Muscle of arm (tissue), 14 donors: ENCODE results near the gene HDAC11. TPM values are rescaled to one million over a fixed set of nuclear protein-coding genes. Genes with fewer than 3 reads are reported as not detected.
A peak's percentile ranks its signal among the peaks of the same experiment; 100 is the strongest.
"Not testable (repeated sequence)": the region's sequence is repeated elsewhere in the genome, so short reads cannot be mapped to it uniquely, and the experiment has no call there.

ENCODE experiments used
- DNase-seq: peaks from one replicate; pipeline ENCODE4 v3.0.0-alpha.2; 2013
- long read RNA-seq, 11 donors: transcript quantifications; one replicate each; lab custom pipeline, GENCODE V29; 2026
- polyA plus RNA-seq, 12 donors: library from polyadenylated mRNA; unstranded; fragments of 120-200 nt; gene quantifications; one replicate each; pipeline ENCODE4 v1.2.1, GENCODE V29; 2013; ENCODE audit not compliant: insufficient read length in 12 of 12

Gene HDAC11, protein sequence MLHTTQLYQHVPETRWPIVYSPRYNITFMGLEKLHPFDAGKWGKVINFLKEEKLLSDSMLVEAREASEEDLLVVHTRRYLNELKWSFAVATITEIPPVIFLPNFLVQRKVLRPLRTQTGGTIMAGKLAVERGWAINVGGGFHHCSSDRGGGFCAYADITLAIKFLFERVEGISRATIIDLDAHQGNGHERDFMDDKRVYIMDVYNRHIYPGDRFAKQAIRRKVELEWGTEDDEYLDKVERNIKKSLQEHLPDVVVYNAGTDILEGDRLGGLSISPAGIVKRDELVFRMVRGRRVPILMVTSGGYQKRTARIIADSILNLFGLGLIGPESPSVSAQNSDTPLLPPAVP
- 10 to 100 TPM in 11 of 12 donors, not detected in 1; 12.3 to 25.0 (median 15.5) TPM for polyA plus RNA-seq
- long read RNA-seq, donor 1, transcript HDAC11-201 (10 exons, 2,960 nt), result major isoform, 6 of 8 reads
- long read RNA-seq, donor 1, partial matches to known transcripts, result 0 of 8 reads
- long read RNA-seq, donor 1, other reads (novel, unspliced or antisense), result 0 of 8 reads
- long read RNA-seq, donor 2, result 0 reads
- long read RNA-seq, donor 3, result 0 reads
- long read RNA-seq, donor 4, result 0 reads
- long read RNA-seq, donor 5, partial matches to known transcripts, result 0 of 3 reads
- long read RNA-seq, donor 5, other reads (novel, unspliced or antisense), result 0 of 3 reads
- long read RNA-seq, donor 6, partial matches to known transcripts, result 0 of 2 reads
- long read RNA-seq, donor 6, other reads (novel, unspliced or antisense), result 0 of 2 reads
- long read RNA-seq, donor 7, partial matches to known transcripts, result 5 of 6 reads
- long read RNA-seq, donor 7, other reads (novel, unspliced or antisense), result 0 of 6 reads
- long read RNA-seq, donor 8, partial matches to known transcripts, result 0 of 3 reads
- long read RNA-seq, donor 8, other reads (novel, unspliced or antisense), result 0 of 3 reads
- long read RNA-seq, donor 9, partial matches to known transcripts, result 0 of 2 reads
- long read RNA-seq, donor 9, other reads (novel, unspliced or antisense), result 0 of 2 reads
- long read RNA-seq, donor 10, partial matches to known transcripts, result 8 of 12 reads
- long read RNA-seq, donor 10, other reads (novel, unspliced or antisense), result 0 of 12 reads
- long read RNA-seq, donor 11, partial matches to known transcripts, result 7 of 10 reads
- long read RNA-seq, donor 11, other reads (novel, unspliced or antisense), result 0 of 10 reads

DNA sequence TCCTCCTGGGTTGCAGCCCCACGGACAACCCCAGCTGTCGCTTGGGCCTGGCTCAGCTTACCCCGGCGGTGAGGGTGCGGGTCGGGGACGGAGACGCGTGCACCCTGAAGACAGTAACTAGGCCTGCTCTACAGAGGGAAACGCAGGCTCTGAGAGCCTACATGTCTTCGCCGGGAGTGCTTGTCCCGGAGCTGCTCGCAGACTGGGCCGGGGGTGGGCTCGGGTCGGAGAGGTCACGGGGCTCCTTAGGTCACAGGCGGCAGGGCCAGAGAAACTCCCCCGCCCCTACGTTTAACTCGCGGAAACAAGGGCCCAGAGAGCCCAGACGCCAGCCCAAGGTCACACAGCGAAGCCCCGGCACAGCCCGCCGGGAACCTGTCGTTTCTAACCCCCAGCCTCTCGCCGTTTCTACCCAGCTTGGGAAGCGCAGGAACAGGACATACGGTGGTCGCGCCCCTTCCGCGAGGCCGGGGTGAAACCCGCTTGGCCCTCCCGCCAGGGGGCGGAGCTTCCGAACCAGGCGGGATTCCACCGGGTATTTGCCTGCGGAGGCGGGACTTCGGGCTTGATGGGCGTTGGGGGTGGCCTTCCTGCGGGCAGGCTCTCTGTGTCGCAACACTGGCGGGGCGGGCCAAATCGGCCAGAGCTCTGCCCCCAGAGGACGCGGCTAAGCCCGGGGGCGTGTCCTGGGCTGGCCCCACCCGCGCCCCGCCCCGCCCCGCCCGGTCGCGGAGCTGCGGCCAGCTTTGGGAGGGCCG lies at the start of gene HDAC11:
HDAC11 (plus strand) TSS at position 725 of the 758 bp plus-strand sequence. CDS start 42 bp downstream, outside the sequence.
- DNase-seq, result peak; percentile 95

DNA sequence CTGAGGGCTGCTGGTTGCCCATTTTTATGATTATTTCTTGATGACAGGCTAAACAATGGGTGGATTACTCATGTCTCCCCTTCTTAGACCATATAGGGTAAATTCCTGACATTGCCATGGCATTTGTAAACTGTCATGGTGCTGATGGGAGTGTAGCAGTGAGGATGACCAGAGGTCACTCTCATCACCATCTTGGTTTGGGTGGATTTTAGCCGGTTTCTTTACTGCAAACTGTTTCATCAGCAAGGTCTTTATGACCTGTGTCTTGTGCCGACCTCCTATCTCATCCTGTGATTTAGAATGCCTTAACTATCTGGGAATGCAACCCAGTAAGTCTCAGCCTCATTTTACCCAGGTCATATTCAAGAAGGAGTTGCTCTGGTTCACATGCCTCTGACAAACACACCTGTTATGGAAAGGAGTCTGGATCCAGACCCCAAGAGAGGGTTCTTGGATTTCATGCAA lies 49.7 kb upstream of the HDAC11 start:
- not testable (repeated sequence) for DNase-seq

DNA sequence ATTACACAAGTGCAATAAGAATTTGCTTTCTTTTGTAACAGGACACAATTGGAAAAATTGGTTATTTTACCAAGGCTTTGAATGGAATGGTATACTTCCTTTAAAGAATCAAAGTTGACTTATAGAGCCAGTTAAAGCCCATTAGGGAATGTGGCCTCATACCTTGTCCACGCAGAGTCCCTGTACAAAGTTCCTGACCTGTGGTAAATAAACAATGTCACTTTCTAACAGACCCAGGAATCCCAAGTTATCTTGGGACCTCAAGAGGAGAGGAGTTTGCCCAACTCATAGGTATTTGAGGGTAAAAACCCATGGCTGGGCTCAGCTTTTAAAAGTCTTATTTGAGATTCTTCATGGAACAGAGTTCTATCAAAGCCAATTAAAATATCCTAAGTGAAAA lies 48.0 kb upstream of the HDAC11 start:
- no peak for DNase-seq

DNA sequence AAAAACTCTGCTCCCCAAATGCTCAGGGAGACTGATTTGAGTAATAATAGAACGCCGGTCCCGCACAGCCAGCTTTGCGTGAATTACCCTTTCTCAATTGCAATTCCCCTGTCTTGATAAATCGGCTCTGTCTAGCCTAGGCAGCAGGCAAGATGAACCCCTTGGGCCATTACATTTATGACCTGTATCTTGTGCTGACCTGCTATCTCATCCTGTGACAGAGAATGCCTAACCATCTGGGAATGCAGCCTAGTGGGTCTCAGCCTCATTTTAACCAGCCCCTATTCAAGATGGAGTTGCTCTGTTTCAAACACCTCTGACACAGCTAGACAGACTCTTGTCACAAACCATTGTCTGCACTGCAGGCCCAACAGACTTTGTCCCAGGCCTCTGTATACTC lies 46.2 kb upstream of the HDAC11 start:
- no peak for DNase-seq

DNA sequence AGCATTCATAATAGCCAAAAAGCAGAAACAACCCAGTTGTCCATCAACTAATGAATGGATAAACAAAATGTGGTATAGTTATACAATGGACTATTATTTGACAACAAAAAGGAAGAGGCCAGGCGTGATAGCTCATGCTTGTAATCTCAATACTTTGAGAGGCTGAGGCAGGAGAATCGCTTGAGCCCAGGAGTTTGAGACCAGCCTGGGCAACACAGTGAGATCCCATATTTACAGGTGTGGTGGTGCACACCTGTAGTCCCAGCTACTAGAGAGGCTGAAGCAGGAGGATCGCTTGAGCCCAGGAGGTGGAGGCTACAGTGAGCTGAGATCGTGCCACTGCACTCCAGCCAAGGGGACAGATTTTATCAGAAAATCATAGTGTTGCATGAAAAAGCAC lies 43.9 kb upstream of the HDAC11 start:
- DNase-seq, result not testable (repeated sequence)

DNA sequence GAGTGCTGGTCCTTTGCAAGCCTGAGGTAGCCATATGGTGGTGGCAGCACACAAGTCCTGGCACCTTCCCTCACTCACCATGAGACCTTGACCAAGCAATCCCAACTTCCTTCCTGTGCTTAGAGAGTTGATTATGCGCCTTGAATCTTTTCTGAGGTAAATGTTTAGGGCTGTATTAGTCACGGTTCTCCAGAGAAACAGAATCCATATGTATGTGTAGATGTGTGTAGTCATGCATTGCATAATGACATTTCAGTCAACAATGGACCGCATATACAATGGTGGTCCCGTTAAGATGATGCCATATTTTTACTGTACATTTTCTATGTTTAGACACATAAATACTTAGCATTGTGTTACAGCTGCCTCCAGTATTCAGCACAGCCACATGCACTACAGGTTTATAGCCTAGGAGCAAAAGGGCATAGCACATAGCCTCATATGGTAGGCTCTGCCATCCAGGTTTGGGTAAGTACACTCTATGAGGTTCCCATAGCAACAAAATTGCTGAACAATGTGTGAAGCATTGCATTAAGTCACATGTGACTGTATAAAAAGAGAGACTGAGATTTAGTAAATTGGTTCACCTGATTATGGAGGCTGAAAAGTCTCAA lies 39.8 kb upstream of the HDAC11 start:
- no peak for DNase-seq

DNA sequence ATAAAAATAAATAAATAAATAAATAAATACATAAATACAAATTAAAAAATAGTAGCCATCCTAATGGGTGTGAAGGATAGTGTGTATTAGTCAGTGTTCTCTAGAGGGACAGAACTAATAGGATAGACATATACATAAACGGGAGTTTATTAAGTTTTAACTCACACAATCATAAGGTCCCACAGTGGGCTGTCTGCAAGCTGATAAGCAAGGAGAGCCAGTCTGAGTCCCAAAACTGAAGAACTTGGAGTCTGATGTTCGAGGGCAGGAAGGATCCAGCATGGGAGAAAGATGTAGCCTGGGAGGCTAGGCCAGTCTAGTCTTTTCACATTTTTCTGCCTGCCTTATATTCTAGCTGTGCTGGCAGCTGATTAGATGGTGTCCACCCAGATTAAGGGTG lies 37.2 kb upstream of the HDAC11 start:
- not testable (repeated sequence) for DNase-seq

DNA sequence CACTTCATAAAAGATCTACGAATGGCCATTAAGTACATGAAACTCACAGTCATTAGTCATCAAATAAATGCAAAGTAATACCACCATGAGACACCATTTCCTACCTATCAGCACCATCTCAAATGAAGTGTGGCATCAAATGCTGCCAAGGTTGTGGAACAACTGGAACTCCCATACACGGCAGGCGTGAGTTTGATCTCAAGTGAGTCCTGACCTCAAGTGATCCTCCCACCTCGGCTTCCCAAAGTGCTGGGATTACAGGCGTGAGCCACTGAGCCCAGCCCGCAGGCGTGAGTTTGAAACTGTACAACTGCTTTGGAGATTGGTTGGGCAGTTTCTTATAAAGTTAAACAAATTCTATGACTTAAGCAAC lies 28.8 kb upstream of the HDAC11 start:
- DNase-seq, result no peak

DNA sequence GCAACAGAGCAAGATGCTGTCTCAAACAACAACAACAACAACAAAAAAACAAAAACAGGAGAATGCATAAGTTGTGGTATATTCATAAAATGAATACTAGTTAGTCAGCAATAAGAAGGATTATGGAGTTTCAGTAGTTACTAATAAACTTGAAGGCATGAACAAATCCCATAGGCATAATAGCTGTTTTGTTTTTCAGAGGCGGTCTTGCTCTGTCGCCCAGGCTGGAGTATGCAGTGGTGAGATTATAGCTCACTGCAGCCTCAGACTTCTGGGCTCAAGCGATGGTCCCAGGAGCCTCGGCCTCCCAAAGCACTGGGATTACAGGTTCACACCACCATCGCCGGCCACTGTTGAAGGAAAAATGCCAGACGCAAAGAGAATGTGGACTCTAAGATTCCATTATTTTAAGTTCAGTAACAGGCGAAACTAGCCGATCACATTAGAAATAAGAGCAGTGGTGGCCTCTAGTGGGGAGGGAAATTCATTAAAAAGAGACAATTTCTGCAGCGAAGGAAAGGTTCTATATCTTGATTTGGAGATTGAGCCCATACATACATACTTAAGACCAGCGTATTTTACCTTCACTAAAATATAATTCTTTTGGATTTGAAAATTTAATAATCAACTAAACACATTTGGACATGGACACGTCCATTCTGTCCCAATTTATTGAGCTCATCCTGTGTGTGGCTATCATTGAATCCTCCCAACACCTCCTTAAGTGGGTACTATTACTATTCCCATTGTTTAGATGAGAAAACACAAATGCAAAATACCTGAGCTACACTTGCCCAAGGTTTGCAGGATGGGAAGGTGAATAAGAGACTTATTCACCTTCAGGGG lies 27.4 kb upstream of the HDAC11 start:
- peak; percentile 61 for DNase-seq

DNA sequence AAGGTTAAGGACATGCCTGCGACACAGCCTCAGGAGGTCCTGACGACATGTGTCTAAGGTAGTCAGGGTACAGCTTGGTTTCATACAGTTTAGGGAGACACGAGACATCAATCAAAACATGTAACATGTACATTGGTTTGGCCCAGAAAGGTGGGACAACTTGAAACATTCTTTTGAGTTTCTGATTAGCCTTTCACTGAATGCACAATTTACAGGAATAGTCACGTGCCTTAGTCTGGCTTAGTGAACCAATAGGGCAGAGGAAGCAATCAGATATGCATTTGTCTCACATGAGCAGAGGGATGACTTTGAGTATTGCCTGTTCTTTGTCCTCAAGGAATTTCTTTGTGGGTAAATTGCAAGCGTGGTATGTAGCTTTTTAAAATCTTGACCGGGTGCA lies 24.5 kb upstream of the HDAC11 start:
- no peak for DNase-seq

DNA sequence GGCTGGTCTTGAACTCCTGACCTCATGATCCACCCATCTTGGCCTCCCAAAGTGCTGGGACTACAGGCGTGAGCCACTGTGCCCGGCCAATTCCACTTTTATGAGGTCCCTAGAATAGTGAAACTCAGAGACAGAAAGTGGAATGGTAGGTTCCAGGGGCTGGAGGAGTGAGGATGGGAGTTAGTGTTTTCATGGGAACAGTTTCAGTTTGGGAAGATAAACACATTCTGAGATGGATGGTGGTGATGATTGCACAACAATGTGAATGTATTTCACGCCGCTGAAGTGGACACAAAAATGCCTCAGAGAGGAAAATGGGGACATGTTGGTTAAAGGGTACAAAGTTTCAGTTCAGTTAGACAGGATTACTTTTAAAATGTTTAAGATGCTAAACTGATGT lies 22.5 kb upstream of the HDAC11 start:
- no peak for DNase-seq

DNA sequence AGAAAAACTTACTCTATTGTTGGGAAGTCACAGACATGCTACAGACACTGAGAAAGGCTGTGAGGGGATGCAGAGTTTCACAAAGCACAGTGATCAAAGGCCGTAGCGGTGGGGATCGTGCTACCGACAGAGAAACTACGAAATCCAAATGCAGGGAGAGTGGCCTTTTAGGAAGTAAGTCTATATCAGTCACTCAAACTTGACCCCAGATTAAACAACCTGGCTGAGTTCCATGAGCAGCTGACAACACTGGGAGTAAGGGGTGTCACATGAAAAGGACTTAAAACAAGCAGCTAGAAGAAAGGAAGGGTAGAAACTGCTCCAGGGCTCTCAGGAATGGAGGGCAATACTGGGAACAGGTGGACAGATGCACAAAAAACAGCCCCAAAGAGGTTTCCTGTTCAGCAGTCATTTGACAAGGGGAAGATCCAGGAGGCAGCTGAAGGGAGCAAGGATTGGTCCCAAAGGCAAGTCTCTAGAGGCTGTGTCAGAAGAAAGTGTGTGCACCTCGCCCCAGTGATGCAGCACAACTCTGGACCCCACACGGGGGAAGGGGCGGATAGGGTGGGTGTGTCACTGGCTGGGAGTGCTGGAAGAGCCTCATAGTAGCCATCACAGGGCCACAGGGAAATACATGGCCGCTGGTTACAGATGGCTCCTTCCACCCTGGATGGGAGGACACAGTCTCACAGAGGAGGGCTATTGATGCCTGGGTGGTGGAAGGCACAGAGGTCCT lies 20.3 kb upstream of the HDAC11 start:
- no peak for DNase-seq

DNA sequence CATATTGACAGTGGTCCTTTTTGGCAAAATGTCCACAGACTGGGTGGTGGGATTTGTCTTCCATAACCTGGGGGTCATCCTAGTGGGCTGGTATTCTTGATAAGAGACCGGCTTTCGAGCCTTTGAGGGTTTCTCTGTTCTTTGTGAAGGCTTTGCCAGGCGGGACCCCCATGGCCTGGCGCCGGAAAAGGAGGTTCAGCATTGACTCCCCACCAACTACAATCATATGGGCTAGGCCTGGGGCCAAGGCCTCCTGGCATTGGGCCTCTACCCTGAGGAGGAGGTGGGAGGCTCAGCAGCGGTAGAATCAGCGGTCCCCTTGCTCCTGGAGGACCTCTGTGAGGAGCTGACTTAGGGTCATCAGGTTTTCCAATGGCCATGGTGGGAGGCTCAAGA lies 19.8 kb upstream of the HDAC11 start:
- no peak for DNase-seq

DNA sequence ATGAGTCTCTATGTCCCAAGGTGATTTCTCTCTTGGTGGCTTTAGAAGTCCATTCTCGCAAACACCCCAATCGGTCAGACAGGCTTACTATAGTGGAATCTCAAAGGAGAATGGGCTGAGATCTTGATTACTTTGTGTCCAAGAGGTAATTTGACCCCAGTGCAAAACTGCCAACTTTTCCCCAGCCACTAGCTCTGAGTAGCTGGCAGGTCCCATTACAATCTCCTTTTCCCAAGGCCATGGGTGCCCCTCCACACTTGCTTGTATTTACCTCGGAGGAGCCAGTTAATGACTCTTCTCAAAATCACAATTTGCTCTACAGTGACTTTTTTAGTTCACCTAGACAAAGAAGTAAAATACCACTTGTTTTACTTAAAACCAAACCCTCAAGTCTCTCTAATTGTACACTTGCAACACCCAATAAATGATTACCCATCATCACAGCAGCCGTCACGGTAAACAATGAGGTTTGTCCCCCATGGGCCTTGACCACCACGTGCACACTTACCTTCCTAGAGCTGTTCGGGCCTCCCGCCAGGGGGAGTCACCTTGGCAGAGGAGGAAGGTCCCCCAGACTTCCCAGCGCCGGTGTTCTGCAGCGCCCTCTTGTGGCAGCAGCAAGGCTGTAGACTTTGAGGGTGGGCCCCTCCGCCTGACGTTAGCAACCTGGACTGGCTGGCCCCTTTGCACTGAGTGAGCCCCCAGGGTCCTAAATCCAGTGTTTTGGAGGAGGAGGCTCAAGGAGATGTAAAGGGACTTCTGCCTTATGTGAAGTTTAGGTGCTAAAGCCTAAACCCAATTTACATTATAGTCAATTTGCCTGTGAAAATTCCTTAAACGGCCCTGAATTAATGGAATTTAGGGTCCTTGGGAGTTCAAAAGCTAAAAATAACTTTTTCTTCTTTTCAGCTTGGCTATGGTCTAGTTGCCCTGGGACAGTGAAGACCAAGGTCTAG lies 18.7 kb upstream of the HDAC11 start:
- DNase-seq, result no peak

DNA sequence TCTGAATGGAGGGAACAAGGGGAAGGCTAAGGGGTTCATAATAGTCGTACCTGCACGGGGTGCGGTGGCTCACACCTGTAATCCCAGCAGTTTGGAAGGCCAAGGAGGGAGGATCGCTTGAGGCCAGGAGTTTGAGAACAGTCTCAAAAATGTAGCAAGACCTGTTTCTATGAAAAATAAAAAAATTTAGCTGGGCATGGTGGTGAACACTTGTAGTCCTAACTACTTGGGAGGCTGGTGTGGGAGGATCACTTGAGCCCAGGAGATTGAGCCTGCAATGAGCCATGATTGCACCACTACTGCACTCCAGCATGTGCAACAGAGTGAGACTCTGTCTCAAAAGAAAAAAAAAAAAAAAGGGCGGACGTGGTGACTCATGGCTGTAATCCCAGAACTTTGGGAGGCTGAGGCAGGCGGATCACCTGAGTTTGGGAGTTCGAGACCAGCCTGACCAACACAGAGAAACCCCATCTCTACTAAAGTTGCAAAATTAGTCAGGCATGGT lies 17.9 kb upstream of the HDAC11 start:
- DNase-seq, result no peak

DNA sequence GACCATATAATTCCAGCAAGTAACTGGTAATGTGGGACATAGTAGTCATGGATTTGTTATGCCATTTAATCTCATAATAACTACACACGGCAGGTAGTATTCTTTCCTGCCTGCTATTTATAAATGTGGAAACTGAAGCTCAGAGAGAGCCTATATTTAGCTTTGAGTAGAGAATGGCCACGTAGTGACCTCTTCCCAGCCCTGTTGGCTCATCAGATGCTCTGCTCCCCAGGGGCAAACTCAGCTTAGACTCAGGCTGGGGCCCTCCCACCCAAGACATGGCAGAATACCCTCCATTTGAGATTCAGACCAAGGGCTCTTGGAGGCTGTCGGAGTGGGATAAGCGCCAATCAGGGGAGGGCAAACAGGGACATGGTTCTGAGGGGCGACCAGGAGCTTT lies 17.3 kb upstream of the HDAC11 start:
- DNase-seq, result no peak

DNA sequence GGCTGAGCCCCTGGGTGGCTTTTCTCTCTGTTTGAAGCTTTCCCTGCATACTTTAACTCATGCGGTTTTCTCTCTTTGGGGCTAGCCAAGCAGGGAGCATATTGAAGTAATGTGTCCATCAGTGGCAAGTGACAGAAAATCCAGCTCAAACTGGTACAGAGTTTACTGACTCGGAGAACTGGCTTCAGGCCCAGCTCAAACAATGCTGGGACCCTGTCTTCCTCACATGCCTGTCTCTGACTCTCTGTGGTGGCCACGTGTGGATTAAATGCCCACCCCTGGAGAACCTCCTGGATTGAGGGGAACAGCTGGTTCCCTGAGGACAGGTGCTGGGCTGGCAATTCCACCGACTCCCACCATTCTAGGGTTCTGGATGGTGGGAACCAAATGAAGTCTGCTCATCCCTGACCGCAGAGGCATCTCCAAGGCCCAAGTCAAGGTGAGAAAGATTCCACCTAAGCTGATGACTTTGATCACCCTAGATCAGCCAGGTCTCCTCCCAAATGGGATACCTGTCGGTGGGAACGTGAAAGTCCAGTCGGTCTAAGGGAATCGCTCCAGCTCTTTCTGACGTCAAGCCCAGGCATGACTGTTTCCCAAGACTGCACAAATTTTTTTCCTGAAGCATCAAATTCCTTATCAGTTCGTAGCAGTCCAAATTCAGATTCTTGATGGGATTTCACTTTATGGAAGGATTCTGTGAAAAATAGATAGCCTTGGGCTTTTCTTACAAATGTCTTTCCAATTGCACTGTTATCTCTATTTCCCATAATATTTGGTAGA lies 16.3 kb upstream of the HDAC11 start:
- no peak for DNase-seq
